Activated naive CD8-positive, alpha-beta T cell treated with anti-CD3 and anti-CD28 coated beads, Interleukin-2, amount 50 U/mL, for 16 hours (primary cell): ENCODE results near the gene IER5L.
"Not testable (repeated sequence)": the region's sequence is repeated elsewhere in the genome, so short reads cannot be mapped to it uniquely, and the experiment has no call there.

Experiments used
- DNase-seq: peaks from one replicate; pipeline ENCODE4 v3.0.0-alpha.2; 2020; ENCODE audit warnings: low read depth, low spot score

Gene IER5L

GRCh38 chr9:129178568-129179382 is 714 bp upstream of the IER5L start:
- DNase-seq = no peak

- DNase-seq = no peak
Measured at GRCh38 chr9:129177443-129177790, 644 bp downstream of the IER5L start.

GRCh38 chr9:129176701-129177442 is 1.2 kb downstream of the IER5L start:
- no peak for DNase-seq

- DNase-seq = no peak
Measured at GRCh38 chr9:129175825-129176633, 2.0 kb downstream of the IER5L start.

GRCh38 chr9:129175515-129175824 is 2.6 kb downstream of the IER5L start:
- no peak for DNase-seq

- no peak for DNase-seq
Measured at GRCh38 chr9:129174724-129175514, 3.1 kb downstream of the IER5L start.

- DNase-seq = peak; percentile 62
Measured at GRCh38 chr9:129174102-129174723, 3.8 kb downstream of the IER5L start.

- DNase-seq = no peak
Measured at GRCh38 chr9:129173296-129174101, 4.6 kb downstream of the IER5L start.

- DNase-seq = no peak
Measured at GRCh38 chr9:129172816-129173215, 5.2 kb downstream of the IER5L start.

- DNase-seq = no peak
Measured at GRCh38 chr9:129171993-129172751, 5.9 kb downstream of the IER5L start.

- DNase-seq = no peak
Measured at GRCh38 chr9:129170229-129170628, 7.8 kb downstream of the IER5L start.

- DNase-seq = no peak
Measured at GRCh38 chr9:129166623-129167557, 11.2 kb downstream of the IER5L start.

- no peak for DNase-seq
Measured at GRCh38 chr9:129165198-129165597, 12.9 kb downstream of the IER5L start.

- no peak for DNase-seq
Measured at GRCh38 chr9:129164246-129164930, 13.7 kb downstream of the IER5L start.

GRCh38 chr9:129163753-129164152 is 14.3 kb downstream of the IER5L start:
- DNase-seq = no peak

GRCh38 chr9:129163198-129163670 is 14.8 kb downstream of the IER5L start:
- DNase-seq = not testable (repeated sequence)

- no peak for DNase-seq
Measured at GRCh38 chr9:129162497-129163197, 15.4 kb downstream of the IER5L start.
